GM19239 (cell line): ENCODE data around the gene MFSD6L.

Source experiments
- DNase-seq: peaks from one replicate; pipeline ENCODE4 v3.0.0; 2011; ENCODE audit warnings: low spot score; ENCODE audit not compliant: insufficient read length
- FAIRE-seq: peaks from 2 replicates; lab custom pipeline; 2011; peaks lifted over from hg19 to GRCh38; lab: Jason Lieb, UNC

The MFSD6L gene

GRCh38 chr17:8798846-8799569 lies at the start of gene MFSD6L:
MFSD6L (minus strand) TSS chr17:8799365; CDS start chr17:8799120, 245 bp downstream.
- no peak for FAIRE-seq
- no peak for DNase-seq

- no peak for FAIRE-seq
Measured at GRCh38 chr17:8847891-8848290, 48.7 kb upstream of the MFSD6L start.

DNA sequence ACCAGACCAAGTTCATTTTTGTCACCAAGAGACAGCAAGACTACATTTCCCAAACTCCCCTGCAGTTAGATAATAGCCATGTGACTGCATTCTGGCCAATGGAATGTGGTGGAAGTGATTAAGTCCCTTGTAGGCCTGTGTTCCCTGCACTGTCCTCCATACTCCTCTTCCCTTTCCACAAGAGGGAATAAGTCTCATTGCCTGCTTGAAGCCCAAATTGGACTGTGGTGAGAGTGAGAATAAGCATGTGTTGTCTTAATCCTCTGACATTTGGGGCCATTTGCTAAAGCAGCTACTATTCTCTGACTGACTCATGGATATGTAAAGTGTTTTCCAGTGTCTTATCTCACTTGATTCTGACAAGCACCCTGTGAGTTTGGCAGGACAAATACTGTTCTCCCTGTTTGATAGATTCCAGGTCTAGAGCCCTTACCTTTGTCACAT lies 47.6 kb upstream of the MFSD6L start:
- DNase-seq (no peak), FAIRE-seq (peak; percentile 88)

More at GRCh38 chr17:8847891-8848290, 48.7 kb upstream of the MFSD6L start:
- DNase-seq = no peak

DNA sequence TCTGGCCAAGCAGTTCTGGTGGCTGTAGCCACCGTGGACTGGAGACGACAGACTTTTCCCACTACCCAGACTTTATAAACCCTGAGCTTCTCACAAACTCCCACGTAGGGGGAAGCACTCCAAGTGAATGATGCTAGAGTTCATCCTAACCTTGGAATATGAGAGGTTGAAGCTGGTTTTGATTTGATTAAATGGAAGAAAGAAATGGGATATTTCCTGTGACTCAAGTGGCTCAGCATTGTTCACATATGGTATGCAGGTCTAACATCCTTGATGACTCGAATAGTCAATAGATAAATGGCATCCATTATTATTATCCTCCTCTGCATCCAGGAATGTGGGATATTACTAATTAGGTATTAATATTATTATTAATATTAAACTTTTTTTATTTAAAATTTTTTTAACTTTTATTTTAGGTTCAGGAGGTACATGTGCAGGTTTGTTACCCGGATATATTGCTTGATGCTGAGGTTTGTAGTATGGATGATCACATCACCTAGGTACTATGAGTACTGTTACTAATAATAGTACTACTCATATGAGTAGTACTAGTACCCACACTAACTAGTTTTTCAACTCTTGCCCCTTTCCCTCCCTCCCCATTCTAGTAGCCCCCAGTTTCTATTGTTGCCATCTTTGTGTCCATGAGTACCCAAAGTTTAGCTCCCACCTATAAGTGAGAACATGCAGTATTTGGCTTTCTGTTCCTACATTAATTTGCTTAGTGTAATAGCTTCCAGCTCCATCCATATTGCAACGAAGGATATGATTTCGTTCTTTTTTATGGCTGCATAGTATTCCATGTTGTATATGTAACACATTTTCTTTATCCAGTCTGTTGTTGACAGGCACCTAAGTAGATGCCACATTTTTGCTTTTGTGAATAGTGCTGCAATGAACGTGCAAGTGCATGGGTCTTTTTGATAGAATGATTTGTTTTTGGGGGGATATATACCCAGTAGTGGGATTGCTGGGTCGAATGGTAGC lies 45.4 kb upstream of the MFSD6L start:
- FAIRE-seq (peak; percentile 4), DNase-seq (no peak)

GRCh38 chr17:8843344-8843743 lies 44.2 kb upstream of the MFSD6L start:
- DNase-seq (no peak), FAIRE-seq (peak; percentile 31)

GRCh38 chr17:8841844-8842243 lies 42.7 kb upstream of the MFSD6L start:
- no peak for DNase-seq
- FAIRE-seq = no peak

DNA sequence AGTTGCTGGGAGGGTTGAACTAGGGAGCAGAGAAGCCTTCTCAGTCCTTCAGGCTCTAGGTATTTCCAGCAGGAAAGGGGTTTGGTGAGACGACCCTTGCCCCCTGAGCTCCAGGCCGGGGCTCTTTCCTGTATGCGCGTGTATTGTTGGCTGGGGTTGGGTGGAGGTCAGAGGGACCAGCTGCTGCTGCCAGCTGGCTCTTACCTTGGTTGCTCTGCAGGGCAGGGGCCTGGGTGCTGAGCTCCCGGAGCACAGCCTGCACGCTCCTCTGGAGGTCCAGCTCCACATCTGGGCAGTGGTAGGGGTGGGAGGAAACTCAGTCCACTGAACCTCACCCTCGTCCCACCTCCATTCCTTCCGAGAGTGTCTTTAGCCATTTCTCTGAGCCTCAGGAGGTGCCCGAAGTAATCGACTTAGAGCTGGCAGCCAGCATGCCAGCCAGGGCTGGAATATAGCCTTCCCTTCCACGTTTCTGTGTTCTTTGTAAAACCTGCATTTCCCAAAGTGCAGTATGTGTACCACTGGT lies 40.3 kb upstream of the MFSD6L start:
- DNase-seq = no peak

GRCh38 chr17:8838551-8839095 lies 39.5 kb upstream of the MFSD6L start:
- FAIRE-seq (no peak), DNase-seq (no peak)

More for the DNA sequence above, 40.3 kb upstream of the MFSD6L start:
- FAIRE-seq = no peak

DNA sequence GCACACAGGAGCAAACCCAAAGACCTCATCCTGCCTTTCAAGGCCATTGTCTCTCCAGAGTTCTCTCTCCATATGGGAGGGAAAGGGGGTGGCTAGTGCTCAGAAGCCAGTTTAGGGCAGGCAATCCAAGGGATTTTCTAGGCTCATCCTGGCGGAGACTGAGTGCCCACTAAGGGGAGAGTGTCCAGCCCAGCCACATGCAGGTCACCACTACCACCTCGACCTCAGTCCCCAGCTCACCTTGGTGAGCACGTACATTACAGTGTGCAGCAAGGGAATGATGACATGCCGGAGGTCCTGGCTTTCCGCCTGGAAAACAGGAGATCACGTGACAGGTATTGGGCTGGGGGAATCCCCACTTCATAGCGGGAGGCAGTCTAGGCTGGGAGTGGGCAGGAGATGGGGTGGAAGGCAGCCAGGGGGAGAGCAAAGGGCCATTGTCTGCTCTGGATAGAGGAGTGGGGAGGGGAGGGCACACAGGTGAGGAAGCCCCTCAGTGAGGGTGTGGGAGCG lies 38.5 kb upstream of the MFSD6L start:
- DNase-seq (no peak), FAIRE-seq (no peak)

- no peak for FAIRE-seq
Measured at GRCh38 chr17:8836821-8837562, 37.8 kb upstream of the MFSD6L start.

DNA sequence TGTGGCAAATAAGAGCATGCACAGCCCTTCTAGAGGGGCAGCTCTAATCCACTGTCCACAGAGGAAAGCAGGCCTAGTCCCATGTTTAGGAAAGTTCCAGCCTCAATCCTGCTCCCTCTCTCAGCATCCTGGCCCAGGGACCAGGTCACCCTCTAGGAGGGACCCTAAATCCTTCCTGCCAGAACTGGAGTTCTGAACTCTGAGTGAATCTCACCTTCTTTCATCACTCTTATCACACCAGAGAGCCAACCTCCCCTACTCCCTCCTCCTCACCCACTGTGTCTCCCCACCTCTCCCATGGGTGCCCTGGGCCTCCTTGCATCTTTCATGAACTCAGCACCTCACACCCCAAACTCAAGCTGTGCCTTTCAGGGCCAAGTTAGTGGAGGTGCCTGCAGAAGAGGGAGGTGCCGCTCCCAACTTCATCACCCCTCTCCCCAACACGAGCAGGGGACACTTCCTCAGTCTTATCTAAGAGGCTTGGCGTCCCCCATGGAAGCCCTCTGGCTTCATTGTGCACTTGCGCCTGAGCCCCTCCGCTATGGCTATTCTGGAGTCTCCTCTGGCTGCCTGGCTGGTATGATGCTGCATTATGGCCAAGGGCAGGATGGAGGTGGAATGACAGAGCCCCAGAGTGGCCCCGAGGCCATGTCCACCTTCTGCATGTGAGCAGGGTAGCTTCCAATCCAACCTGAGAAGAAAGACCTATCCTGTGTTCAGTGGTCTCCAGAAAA lies 36.6 kb upstream of the MFSD6L start:
- DNase-seq (no peak), FAIRE-seq (no peak)

More at GRCh38 chr17:8836821-8837562, 37.8 kb upstream of the MFSD6L start:
- no peak for DNase-seq

DNA sequence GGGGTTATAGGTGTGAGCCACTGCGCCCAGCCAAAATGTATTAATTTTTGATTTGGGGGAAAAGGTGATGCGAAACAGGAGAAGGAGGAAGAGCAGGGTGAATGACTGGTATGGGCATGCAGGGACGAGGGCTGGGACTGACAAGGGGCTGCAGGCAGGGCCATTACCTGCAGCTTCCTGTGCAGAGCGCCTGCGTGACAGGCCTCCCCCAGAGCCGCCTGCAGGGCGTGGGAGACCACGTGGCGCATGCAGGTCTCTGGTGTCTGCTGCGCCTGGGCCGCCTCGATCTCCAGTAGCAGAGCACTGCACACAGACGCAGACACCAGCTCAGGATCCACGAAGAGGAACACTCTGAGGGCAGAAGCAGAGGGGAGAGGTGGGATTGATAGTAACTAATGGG lies 35.9 kb upstream of the MFSD6L start:
- DNase-seq = no peak
- no peak for FAIRE-seq

GRCh38 chr17:8832711-8833352 lies 33.7 kb upstream of the MFSD6L start:
- no peak for DNase-seq
- FAIRE-seq = no peak

- no peak for DNase-seq
- no peak for FAIRE-seq
Measured at GRCh38 chr17:8831234-8831849, 32.2 kb upstream of the MFSD6L start.

DNA sequence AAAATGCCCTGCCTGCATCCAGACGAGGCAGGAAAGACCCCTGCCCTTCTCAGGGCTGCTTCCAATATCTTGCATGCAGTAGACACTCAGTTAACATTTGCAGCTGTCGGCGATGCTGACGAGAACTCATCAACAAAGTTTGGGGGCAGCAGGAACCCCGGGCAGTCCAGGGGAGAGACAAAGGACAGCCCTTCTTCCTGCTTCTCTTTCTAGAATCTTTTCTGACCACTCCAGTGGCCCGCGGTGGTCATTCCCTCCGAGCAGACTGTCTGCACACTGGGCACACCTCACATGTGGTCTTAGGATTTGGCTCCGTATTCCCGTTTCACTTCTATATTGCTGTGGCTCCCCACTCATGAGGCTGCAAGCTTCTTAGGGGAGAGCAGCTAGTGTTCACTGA lies 31.0 kb upstream of the MFSD6L start:
- DNase-seq (no peak), FAIRE-seq (no peak)

GRCh38 chr17:8829036-8829941 lies 30.1 kb upstream of the MFSD6L start:
- no peak for FAIRE-seq
- no peak for DNase-seq

DNA sequence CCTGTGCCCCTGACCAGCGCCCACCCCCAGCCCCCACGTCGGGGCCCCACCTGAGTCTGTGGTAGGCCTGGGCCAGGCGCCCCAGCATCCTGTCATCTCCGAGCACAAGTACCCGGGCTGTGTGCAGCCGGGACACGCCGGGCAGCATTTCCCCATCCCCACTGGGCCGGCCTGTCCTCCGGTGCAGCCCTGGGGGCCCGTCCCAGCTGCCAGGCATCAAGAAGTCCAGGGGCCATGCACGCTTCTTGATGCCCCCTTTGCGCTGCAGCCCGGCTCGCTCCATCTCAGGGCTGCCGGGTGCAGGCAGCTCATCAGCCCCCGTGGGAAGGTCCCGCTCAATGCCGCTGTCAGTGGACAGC lies 29.3 kb upstream of the MFSD6L start:
- FAIRE-seq (no peak), DNase-seq (no peak)
